ENCODE measurements around the gene MAPK14. TPM values are rescaled to one million over a fixed set of nuclear protein-coding genes. Genes with fewer than 3 reads are reported as not detected.

MAPK14 gene
- total and polyA plus RNA-seq, 9 of the 15 experiments (the other 6 are each of a cell fraction or from before 2014, with no cell fraction given): 8.8 to 62.7 (median 35.5) TPM

DNA sequence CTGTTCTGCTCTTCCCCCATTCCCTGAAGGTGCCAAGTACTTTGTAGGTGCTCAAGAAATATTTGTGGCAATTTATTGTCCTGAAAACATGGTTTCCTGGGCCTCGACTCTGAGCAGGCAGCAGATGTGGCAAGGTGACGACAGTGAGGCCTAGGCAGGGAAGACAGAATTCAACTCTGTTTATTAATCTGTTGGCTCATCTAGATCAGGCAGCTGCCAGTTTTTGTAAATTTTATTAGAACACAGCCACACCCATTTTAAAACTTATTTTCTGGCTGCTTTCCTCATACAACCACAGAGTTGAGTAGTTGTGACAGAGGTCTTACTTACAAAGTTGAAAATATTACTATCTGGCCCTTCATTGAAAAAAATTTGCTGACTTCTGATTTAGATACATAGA is 24.5 kb downstream of the MAPK14 start:
- Histone ChIP-seq H3K27me3 (ENCODE audit: control insufficient read depth in 2 of 2, insufficient read depth in 2 of 2, low read length in 2 of 2) (no peaks in the 10 kb centered on the region), H3K27ac (ENCODE audit: extremely low read depth, low read depth, low read length) (no peak overlapping the region), H3K36me3 (ENCODE audit: control insufficient read depth, insufficient read depth, low read length) (peaks cover 28% of the 10 kb centered on the region; the same call in 2 of the 3 replicates), H4K20me1 (replicated peaks; ENCODE audit: control insufficient read depth, insufficient read depth, low read length) (peaks cover 8% of the 10 kb centered on the region; the same call in 1 of the 2 replicates), H3K9ac (ENCODE audit: insufficient read depth in 1 of 2, low read depth in 2 of 2, low read length in 2 of 2) (no peak overlapping the region), H3K4me3 (no peak overlapping the region), H3K4me2 (ENCODE audit: insufficient read depth, low read length) (no peak overlapping the region), H3K4me1 (replicated peaks in 1 of 2; ENCODE audit: control insufficient read depth in 2 of 2, insufficient read depth in 2 of 2, low read length in 2 of 2) (peaks cover 0 to 5% of the 10 kb centered on the region in 2 experiments; a peak in 1 of 5 replicates), H3K9me3 (replicated peaks; ENCODE audit: control insufficient read depth, insufficient read depth, low read depth, low read length) (no peaks in the 10 kb centered on the region), H3K79me2 (ENCODE audit: control insufficient read depth, insufficient read depth, low read length) (peaks cover 40% of the 10 kb centered on the region), H3K9me1 (ENCODE audit: control insufficient read depth, insufficient read depth, low read length) (no peaks in the 10 kb centered on the region), H2AFZ (ENCODE audit: low read depth, low read length) (no peak overlapping the region)
- ChIA-PET POLR2A (interaction anchor here (1.1 to 1.6 kb wide), 2 partner anchors 14 to 16 kb away, joined by 3 to 5 read pairs; no protein-coding TSS in a partner anchor), CTCF (ENCODE audit: low intra/inter-chr PET ratio) (no interaction called here)
- in situ Hi-C loops (cut with MboI): no loop called here
- 96% methylated on average over 2 of the region's 2 CpGs for WGBS (ENCODE audit: insufficient coverage, low coverage, missing lambda C conversion rate)
- DNase-seq (ENCODE audit: extremely low read depth in 1 of 4, low spot score in 3 of 4) (no peak), FAIRE-seq (no peak), ATAC-seq (no peak)
- TF ChIP-seq ZNF316 (IDR thresholded peaks at IDR 0.05) (peak; percentile 54), IRF2 (CRISPR knock-in tag; IDR thresholded peaks at IDR 0.05) (no peak), EGR1 (conservative IDR thresholded peaks at IDR 0.05) (no peak), DNMT1 (IDR thresholded peaks at IDR 0.05) (no peak), C11orf30 (IDR thresholded peaks at IDR 0.05; ENCODE audit: low read depth) (peak; percentile 18; the same call in 1 of the 2 replicates), ZNF584 (CRISPR knock-in tag; IDR thresholded peaks at IDR 0.05; ENCODE audit: low read depth) (no peak), HNRNPH1 (optimal IDR thresholded peaks at IDR 0.05; ENCODE audit: low read depth, low read length) (no peak), TCF7L2 (IDR thresholded peaks at IDR 0.05; ENCODE audit: low read depth, low read length) (no peak), BCL6 (CRISPR knock-in tag; IDR thresholded peaks at IDR 0.05) (no peak)
- TF ChIP-seq, protein P1, sequence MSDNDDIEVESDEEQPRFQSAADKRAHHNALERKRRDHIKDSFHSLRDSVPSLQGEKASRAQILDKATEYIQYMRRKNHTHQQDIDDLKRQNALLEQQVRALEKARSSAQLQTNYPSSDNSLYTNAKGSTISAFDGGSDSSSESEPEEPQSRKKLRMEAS (CRISPR knock-in tag; IDR thresholded peaks at IDR 0.05): no peak
- BruUV-seq (replicated peaks): no TSS peak
- intact Hi-C loops (cut with micrococcal nuclease): no loop called here
